SK-N-SH treated with all-trans-retinoic acid at 6 μM for 48 hours (cell line): ENCODE results near the gene APMAP.

Experiments
- ATAC-seq: fragments of 200-7000 bp; cut with Tn5 transposase; 3 replicates; pipeline ENCODE4 v1.9.1; 2020; ENCODE audit warnings: mild to moderate bottlenecking, moderate library complexity
- ARNTL ChIP-seq: fragments of 450-650 bp; formaldehyde crosslinking; IDR thresholded peaks from 2 replicates; pipeline ENCODE4 v1.5.0; 2020; ENCODE audit warnings: low read depth, mild to moderate bottlenecking, moderate library complexity, borderline replicate concordance
- BACH2 ChIP-seq: fragments of 250-450 bp; sonication (Bioruptor Pico); IDR thresholded peaks from 2 replicates; pipeline ENCODE4 v1.9.0; 2021; ENCODE audit warnings: mild to moderate bottlenecking, borderline replicate concordance
- CSDC2 ChIP-seq: fragments of 250-450 bp; sonication (Bioruptor Pico); IDR thresholded peaks from 2 replicates; pipeline ENCODE4 v1.5.0; 2020; ENCODE audit warnings: mild to moderate bottlenecking, moderate library complexity
- ESRRG ChIP-seq: fragments of 250-450 bp; sonication (Bioruptor Pico); IDR thresholded peaks from 2 replicates; pipeline ENCODE4 v1.6.1; 2021; ENCODE audit warnings: mild to moderate bottlenecking
- GLIS3 ChIP-seq: fragments of 250-450 bp; sonication (Bioruptor Pico); IDR thresholded peaks from 2 replicates; pipeline ENCODE4 v1.5.0; 2020; ENCODE audit warnings: mild to moderate bottlenecking, moderate library complexity
- ISL1 ChIP-seq: fragments of 250-450 bp; sonication (Bioruptor Pico); IDR thresholded peaks from 2 replicates; pipeline ENCODE4 v2.1.2; 2022; ENCODE audit warnings: mild to moderate bottlenecking, moderate library complexity
- PPARA ChIP-seq: fragments of 250-450 bp; sonication (Bioruptor Pico); IDR thresholded peaks from 2 replicates; pipeline ENCODE4 v1.5.0; 2020; ENCODE audit warnings: mild to moderate bottlenecking, borderline replicate concordance
- RARB ChIP-seq: fragments of 250-450 bp; sonication (Bioruptor Pico); IDR thresholded peaks from 2 replicates; pipeline ENCODE4 v1.8.0; 2021; ENCODE audit warnings: mild to moderate bottlenecking, moderate library complexity
- SNAI2 ChIP-seq: fragments of 250-450 bp; sonication (Bioruptor Pico); IDR thresholded peaks from 2 replicates; pipeline ENCODE4 v1.5.0; 2020; ENCODE audit warnings: mild to moderate bottlenecking, moderate library complexity
- TCF4 ChIP-seq: fragments of 250-450 bp; sonication (Bioruptor Pico); IDR thresholded peaks from 2 replicates; pipeline ENCODE4 v1.8.0; 2021; ENCODE audit warnings: mild to moderate bottlenecking, moderate library complexity, borderline replicate concordance
- ZFP3 ChIP-seq: fragments of 250-450 bp; sonication (Bioruptor Pico); IDR thresholded peaks from 2 replicates; pipeline ENCODE4 v1.5.0; 2020; ENCODE audit warnings: mild to moderate bottlenecking, moderate library complexity
- ZFP30 ChIP-seq: fragments of 450-650 bp; formaldehyde crosslinking; IDR thresholded peaks from 2 replicates; pipeline ENCODE4 v1.5.0; 2022; ENCODE audit warnings: mild to moderate bottlenecking, moderate library complexity
- ZNF565 ChIP-seq: fragments of 450-650 bp; formaldehyde crosslinking; conservative IDR thresholded peaks from 2 replicates; pipeline ENCODE4 v1.5.0; 2020; ENCODE audit warnings: low read depth, mild to moderate bottlenecking, moderate library complexity
- ZNF70 ChIP-seq: fragments of 450-650 bp; formaldehyde crosslinking; IDR thresholded peaks from 2 replicates; pipeline ENCODE4 v1.5.0; 2020; ENCODE audit warnings: mild to moderate bottlenecking, moderate library complexity
- TF ChIP-seq, protein P1 (sequence below): fragments of 250-450 bp; sonication (Bioruptor Pico); IDR thresholded peaks from 2 replicates; pipeline ENCODE4 v1.5.1; 2020; ENCODE audit warnings: low read depth, mild to moderate bottlenecking, moderate library complexity
- TF ChIP-seq, protein P2 (sequence below): fragments of 250-450 bp; sonication (Bioruptor Pico); IDR thresholded peaks from 2 replicates; pipeline ENCODE4 v1.8.0; 2020; ENCODE audit warnings: mild to moderate bottlenecking, moderate library complexity, borderline replicate concordance
- TF ChIP-seq, protein P3 (sequence below): fragments of 250-450 bp; sonication (Bioruptor Pico); IDR thresholded peaks from 2 replicates; pipeline ENCODE4 v1.5.1; 2021; ENCODE audit warnings: mild to moderate bottlenecking, moderate library complexity
- TF ChIP-seq, protein P4 (sequence below): fragments of 250-450 bp; sonication (Bioruptor Pico); IDR thresholded peaks from 2 replicates; pipeline ENCODE4 v1.5.0; 2020; ENCODE audit warnings: mild to moderate bottlenecking, moderate library complexity
- TF ChIP-seq, protein P5 (sequence below): fragments of 250-450 bp; sonication (Bioruptor Pico); IDR thresholded peaks from 2 replicates; pipeline ENCODE4 v1.8.0; 2021; ENCODE audit warnings: low read depth, mild to moderate bottlenecking, moderate library complexity, borderline replicate concordance

APMAP gene

DNA sequence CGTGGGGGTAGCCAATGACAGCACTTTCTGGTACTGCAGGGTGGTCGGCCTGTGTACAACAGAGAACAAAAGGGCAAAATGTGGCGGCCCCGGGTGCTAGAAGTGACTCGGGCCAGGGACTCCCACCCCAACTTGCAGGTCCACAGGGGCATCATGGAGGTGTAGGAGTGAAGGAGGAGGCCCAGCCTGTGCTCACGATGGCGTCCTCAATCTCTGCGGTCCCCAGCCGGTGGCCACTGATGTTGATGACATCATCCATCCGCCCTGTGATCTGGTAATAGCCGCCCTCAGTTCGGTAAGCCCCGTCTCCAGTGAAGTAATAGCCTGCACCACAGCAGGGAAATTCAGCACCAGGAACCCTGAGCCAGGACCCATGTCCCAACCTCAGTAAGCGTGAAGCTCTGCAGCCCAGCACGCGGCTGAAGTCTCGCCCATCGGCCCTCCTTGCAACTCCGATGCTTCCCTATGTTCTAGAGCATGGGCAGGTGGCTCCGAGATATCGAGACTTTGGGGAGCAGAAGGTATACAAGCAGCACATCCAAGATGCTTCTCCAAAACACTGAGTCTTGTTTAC is 20.2 kb upstream of the APMAP start:
- no peak for TF ChIP-seq RARB (CRISPR knock-in tag)
- TF ChIP-seq, protein P1, sequence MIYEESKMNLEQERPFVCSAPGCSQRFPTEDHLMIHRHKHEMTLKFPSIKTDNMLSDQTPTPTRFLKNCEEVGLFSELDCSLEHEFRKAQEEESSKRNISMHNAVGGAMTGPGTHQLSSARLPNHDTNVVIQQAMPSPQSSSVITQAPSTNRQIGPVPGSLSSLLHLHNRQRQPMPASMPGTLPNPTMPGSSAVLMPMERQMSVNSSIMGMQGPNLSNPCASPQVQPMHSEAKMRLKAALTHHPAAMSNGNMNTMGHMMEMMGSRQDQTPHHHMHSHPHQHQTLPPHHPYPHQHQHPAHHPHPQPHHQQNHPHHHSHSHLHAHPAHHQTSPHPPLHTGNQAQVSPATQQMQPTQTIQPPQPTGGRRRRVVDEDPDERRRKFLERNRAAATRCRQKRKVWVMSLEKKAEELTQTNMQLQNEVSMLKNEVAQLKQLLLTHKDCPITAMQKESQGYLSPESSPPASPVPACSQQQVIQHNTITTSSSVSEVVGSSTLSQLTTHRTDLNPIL (CRISPR knock-in tag), result no peak
- TF ChIP-seq, protein P2, sequence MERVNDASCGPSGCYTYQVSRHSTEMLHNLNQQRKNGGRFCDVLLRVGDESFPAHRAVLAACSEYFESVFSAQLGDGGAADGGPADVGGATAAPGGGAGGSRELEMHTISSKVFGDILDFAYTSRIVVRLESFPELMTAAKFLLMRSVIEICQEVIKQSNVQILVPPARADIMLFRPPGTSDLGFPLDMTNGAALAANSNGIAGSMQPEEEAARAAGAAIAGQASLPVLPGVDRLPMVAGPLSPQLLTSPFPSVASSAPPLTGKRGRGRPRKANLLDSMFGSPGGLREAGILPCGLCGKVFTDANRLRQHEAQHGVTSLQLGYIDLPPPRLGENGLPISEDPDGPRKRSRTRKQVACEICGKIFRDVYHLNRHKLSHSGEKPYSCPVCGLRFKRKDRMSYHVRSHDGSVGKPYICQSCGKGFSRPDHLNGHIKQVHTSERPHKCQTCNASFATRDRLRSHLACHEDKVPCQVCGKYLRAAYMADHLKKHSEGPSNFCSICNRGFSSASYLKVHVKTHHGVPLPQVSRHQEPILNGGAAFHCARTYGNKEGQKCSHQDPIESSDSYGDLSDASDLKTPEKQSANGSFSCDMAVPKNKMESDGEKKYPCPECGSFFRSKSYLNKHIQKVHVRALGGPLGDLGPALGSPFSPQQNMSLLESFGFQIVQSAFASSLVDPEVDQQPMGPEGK (CRISPR knock-in tag), result no peak
- TF ChIP-seq ARNTL (CRISPR knock-in tag), result no peak
- no peak for TF ChIP-seq ZNF70 (CRISPR knock-in tag)
- no peak for TF ChIP-seq GLIS3 (CRISPR knock-in tag)
- no peak for TF ChIP-seq SNAI2 (CRISPR knock-in tag)
- TF ChIP-seq, protein P3, sequence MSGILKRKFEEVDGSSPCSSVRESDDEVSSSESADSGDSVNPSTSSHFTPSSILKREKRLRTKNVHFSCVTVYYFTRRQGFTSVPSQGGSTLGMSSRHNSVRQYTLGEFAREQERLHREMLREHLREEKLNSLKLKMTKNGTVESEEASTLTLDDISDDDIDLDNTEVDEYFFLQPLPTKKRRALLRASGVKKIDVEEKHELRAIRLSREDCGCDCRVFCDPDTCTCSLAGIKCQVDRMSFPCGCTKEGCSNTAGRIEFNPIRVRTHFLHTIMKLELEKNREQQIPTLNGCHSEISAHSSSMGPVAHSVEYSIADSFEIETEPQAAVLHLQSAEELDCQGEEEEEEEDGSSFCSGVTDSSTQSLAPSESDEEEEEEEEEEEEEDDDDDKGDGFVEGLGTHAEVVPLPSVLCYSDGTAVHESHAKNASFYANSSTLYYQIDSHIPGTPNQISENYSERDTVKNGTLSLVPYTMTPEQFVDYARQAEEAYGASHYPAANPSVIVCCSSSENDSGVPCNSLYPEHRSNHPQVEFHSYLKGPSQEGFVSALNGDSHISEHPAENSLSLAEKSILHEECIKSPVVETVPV (CRISPR knock-in tag), result no peak
- no peak for ATAC-seq

DNA sequence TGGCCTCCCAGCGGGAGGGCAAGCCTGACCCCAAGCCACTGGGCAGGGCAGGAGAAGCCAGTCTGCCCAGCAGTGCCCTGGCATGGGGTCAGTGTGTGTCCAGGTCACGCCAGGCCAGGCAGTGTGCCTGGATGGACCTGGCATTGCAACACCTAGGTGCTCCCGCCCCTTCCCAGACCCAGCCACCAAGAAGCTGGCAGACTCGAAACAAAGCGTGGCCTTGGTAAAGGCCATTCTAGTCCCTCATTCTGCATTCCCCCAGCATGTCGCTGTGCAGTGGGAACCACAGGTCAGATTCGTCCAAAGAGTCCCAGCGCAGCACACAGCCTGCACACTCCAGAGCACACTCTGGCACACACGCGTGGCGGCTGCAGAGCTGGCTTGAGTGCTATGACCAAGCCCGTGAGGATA is 19.3 kb upstream of the APMAP start:
- TF ChIP-seq, protein P3 (CRISPR knock-in tag), result no peak
- TF ChIP-seq ZNF565 (CRISPR knock-in tag) (no peak), ZFP30 (no peak), ESRRG (CRISPR knock-in tag) (no peak), ISL1 (CRISPR knock-in tag) (no peak), CSDC2 (CRISPR knock-in tag) (no peak), PPARA (CRISPR knock-in tag) (no peak), BACH2 (no peak), ZNF70 (CRISPR knock-in tag) (no peak), TCF4 (no peak), ZFP3 (CRISPR knock-in tag) (no peak)
- TF ChIP-seq, protein P4, sequence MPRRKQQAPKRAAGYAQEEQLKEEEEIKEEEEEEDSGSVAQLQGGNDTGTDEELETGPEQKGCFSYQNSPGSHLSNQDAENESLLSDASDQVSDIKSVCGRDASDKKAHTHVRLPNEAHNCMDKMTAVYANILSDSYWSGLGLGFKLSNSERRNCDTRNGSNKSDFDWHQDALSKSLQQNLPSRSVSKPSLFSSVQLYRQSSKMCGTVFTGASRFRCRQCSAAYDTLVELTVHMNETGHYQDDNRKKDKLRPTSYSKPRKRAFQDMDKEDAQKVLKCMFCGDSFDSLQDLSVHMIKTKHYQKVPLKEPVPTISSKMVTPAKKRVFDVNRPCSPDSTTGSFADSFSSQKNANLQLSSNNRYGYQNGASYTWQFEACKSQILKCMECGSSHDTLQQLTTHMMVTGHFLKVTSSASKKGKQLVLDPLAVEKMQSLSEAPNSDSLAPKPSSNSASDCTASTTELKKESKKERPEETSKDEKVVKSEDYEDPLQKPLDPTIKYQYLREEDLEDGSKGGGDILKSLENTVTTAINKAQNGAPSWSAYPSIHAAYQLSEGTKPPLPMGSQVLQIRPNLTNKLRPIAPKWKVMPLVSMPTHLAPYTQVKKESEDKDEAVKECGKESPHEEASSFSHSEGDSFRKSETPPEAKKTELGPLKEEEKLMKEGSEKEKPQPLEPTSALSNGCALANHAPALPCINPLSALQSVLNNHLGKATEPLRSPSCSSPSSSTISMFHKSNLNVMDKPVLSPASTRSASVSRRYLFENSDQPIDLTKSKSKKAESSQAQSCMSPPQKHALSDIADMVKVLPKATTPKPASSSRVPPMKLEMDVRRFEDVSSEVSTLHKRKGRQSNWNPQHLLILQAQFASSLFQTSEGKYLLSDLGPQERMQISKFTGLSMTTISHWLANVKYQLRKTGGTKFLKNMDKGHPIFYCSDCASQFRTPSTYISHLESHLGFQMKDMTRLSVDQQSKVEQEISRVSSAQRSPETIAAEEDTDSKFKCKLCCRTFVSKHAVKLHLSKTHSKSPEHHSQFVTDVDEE (CRISPR knock-in tag), result no peak
- TF ChIP-seq, protein P1 (CRISPR knock-in tag), result no peak
- TF ChIP-seq, protein P5, sequence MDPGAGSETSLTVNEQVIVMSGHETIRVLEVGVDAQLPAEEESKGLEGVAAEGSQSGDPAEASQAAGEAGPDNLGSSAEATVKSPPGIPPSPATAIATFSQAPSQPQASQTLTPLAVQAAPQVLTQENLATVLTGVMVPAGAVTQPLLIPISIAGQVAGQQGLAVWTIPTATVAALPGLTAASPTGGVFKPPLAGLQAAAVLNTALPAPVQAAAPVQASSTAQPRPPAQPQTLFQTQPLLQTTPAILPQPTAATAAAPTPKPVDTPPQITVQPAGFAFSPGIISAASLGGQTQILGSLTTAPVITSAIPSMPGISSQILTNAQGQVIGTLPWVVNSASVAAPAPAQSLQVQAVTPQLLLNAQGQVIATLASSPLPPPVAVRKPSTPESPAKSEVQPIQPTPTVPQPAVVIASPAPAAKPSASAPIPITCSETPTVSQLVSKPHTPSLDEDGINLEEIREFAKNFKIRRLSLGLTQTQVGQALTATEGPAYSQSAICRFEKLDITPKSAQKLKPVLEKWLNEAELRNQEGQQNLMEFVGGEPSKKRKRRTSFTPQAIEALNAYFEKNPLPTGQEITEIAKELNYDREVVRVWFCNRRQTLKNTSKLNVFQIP (CRISPR knock-in tag), result no peak
- no peak for ATAC-seq
